Cardiac fibroblast (primary cell): ENCODE data around the gene TPCN1.
A peak's percentile ranks its signal among the peaks of the same experiment; 100 is the strongest.

Source experiments
- DNase-seq, 2 donors: peaks; one replicate each; pipeline versions ENCODE4 v3.0.0 to v3.0.0-alpha.2; 2010; ENCODE audit warnings: low read depth in 2 of 2
- H3K4me3 ChIP-seq, 2 donors: replicated peaks in 1 of 2; 1 replicate in 1 of 2; 2 replicates in 1 of 2; pipeline ENCODE4 v1.5.1; 2011; ENCODE audit warnings: low read depth in 2 of 2, low read length in 2 of 2, mild to moderate bottlenecking in 2 of 2, moderate library complexity in 1 of 2
- TF ChIP-seq, protein P1 (sequence below): IDR thresholded peaks from one replicate; pipeline ENCODE4 v1.5.1; 2011; ENCODE audit warnings: low read depth, mild to moderate bottlenecking, low read length, inconsistent platforms

The TPCN1 gene

DNA sequence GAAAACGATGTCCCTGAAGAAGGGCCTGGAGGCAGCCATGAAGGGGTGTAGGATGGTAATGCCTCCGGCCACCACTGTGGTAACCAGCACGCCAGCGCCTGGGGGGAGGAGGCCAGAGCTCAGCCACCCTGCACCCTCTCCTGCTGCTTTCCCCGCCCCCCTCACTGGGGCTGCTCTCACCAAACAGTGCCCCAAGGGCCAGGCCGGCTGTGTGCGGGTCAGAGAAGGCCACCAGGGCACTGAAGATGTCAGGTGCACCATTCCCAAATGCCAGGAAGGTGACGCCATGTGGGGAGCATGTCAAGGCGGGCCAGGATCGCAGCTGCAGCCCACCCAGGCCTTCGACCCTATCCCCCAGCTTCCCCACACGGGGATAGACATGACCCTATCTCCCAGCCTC, 99.1 kb downstream of the TPCN1 start:
- no peak for DNase-seq
- no peak overlapping the region for H3K4me3 ChIP-seq
- TF ChIP-seq, protein P1, sequence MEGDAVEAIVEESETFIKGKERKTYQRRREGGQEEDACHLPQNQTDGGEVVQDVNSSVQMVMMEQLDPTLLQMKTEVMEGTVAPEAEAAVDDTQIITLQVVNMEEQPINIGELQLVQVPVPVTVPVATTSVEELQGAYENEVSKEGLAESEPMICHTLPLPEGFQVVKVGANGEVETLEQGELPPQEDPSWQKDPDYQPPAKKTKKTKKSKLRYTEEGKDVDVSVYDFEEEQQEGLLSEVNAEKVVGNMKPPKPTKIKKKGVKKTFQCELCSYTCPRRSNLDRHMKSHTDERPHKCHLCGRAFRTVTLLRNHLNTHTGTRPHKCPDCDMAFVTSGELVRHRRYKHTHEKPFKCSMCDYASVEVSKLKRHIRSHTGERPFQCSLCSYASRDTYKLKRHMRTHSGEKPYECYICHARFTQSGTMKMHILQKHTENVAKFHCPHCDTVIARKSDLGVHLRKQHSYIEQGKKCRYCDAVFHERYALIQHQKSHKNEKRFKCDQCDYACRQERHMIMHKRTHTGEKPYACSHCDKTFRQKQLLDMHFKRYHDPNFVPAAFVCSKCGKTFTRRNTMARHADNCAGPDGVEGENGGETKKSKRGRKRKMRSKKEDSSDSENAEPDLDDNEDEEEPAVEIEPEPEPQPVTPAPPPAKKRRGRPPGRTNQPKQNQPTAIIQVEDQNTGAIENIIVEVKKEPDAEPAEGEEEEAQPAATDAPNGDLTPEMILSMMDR: no peak

DNA sequence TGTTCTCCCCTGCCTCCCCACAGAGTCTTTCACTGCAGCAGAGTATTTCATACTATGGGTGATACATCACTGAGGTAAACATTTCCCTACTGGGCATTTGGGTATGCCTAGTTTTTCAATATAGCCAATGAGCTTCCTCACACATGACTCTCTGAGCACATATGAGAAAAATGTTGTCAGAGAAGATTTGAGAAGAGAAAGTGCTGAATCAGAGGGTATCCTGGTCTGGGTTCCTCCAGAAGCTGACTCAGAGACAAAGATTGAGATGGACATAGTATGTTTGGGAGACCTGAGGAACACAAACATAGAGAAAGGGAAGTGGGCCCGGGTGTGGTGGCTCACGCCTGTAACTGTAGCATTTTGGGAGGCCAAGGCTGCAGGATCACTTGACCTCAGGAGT, 101.1 kb downstream of the TPCN1 start:
- DNase-seq: peak; percentile 54 to 91
- TF ChIP-seq, protein P1: no peak
- no peak overlapping the region for H3K4me3 ChIP-seq

DNA sequence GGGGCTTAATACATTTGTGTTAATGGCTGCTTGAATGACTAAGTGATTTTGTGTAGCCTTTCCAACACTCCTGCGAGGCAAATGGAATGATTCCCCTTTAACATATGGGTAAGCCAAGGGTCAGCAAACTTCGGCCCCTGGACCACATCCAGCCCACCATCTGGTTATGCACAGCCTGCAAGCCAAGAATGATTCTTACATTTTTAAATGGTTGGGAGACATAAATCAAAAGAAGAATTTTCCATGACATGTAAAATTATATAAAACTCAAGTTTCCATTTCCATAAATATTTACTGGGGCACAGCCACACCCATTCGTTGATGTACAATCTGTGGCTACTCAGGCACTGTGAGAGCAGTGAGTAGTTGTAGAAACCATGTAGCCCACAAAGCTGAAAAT, 104.7 kb downstream of the TPCN1 start:
- DNase-seq: peak; percentile 59 to 91
- TF ChIP-seq, protein P1: no peak
- no peak overlapping the region for H3K4me3 ChIP-seq

DNA sequence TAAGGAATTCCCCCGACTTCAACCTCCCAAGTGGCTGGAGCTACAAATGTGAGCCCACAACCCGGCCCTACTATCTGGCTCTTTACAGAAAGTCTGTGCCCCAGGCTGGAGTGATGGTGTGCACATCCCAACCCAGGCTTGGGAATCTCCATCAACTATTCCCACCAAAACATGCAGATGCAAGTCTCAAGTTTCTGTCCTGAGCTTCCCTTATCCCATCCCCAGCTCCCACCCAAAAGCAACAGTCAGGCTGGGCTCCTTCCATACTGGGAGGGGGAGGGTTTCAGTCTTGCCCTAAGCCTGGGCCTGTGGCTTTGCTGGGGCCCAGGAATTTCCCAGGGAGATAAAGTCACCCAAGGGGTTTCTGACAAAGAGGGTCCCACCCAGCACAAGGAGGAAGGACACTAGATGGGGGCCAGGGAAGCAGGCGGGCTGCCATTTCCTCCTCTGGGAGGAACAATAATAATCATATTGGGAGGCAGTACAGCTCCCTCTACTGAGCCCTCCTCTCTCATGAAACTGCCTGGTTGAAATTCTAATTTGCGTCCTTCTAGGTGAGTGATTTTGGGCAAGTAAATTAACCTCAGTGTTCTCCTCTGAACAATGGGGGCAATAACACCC, 105.6 kb downstream of the TPCN1 start:
- peak in 1 of 2 donors; percentile 33 for DNase-seq
- H3K4me3 ChIP-seq: no peak overlapping the region
- TF ChIP-seq, protein P1: peak; percentile 2

DNA sequence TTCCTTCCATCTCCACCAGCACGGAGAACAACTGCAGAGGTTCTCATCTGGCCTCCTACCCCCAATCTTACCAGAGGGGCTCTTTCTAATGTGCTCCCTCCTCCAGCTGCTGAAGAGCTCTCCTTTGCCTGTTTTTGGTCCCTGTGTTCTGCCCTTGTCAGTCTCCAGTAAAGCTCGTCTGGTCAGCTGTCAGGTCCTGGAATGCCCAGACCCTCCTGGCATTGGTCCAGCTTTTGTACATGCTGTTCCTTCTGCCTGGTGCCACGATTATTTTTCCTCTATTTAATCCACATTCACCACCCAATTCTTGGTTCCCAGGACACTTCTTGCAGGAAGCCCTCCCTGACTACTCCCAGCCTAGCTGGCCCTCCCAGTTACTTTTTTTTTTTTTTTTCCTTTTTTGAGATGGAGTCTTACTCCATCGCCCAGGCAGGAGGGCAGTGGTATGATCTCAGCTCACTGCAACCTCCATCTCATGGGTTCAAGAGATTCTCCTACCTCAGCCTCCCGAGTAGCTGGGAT, 107.2 kb downstream of the TPCN1 start:
- no peak overlapping the region for H3K4me3 ChIP-seq
- TF ChIP-seq, protein P1: no peak
- DNase-seq: no peak

DNA sequence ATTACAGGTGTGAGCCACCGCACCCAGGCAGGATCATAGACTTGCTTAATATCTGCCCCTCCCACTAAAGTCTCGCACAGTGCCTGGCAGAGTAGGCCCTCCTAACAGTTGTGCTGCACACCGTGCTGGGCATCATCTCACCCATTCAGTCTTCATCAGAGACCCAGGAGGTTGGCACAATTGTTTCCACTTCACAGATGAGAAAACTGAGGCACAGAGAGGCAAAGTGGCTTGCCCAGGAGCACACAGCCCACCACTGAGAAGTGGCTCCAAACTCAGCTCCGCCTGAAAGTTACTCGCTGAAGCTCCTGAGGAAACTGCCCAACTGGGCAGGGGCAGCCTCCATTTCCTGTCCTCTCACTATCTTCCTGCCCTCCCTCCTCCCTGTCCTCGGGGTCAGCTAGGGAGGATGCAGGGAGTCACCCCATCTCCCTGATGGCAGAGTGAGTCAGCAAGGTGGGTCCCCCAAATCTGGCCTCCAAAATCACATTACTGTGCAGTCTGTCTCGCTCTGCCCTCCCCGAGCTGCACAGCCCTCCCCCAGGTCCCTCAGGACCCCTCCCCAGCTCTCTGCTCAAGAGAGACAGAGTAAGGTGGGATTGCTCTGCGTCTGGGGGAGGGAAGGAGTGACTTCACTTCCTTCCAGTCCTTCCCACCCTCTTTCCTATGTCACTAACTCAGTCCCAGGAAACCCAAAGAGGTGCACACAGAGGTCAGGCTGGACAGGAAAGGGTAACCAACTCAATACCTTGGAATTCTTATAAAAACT, 107.9 kb downstream of the TPCN1 start:
- no peak overlapping the region for H3K4me3 ChIP-seq
- TF ChIP-seq, protein P1: no peak
- peak; percentile 41 to 71 for DNase-seq
